Calu3 (cell line): ENCODE measurements around the gene EYS. TPM values are rescaled to one million over a fixed set of nuclear protein-coding genes. Genes with fewer than 3 reads are reported as not detected.

Experiments
- BruUV-seq: library from RNA; stranded (reverse); fragments of 400-500 nt; replicated peaks from 2 replicates; lab custom pipeline; 2021; lab: Mats Ljungman, UMichigan
- CTCF ChIA-PET: fragments of 300-600 bp; sonication (Branson Sonifier 250); formaldehyde crosslinking; loops from one replicate; lab custom pipeline; 2022; ENCODE audit warnings: antibody characterized with exemption; lab: Charles Lee
- DNase-seq: peaks from one replicate; pipeline ENCODE4 v3.0.0; 2022
- H3K27ac Mint-ChIP-seq: one replicate; pipeline ENCODE4 v1.8.0; 2022; ENCODE audit warnings: mixed read lengths; ENCODE audit not compliant: unreplicated experiment
- H3K27me3 Mint-ChIP-seq: one replicate; pipeline ENCODE4 v1.8.0; 2022; ENCODE audit warnings: mixed read lengths; ENCODE audit not compliant: unreplicated experiment
- H3K36me3 Mint-ChIP-seq: one replicate; pipeline ENCODE4 v1.8.0; 2022; ENCODE audit warnings: mild to moderate bottlenecking, moderate library complexity, mixed read lengths; ENCODE audit not compliant: insufficient read depth, unreplicated experiment
- H3K4me1 Mint-ChIP-seq: one replicate; pipeline ENCODE4 v1.8.0; 2022; ENCODE audit warnings: mild to moderate bottlenecking, low read depth, mixed read lengths; ENCODE audit not compliant: unreplicated experiment
- H3K4me3 Mint-ChIP-seq: one replicate; pipeline ENCODE4 v1.8.0; 2022; ENCODE audit warnings: mild to moderate bottlenecking, low read depth, moderate library complexity, mixed read lengths; ENCODE audit not compliant: unreplicated experiment
- H3K9me3 Mint-ChIP-seq: one replicate; pipeline ENCODE4 v1.8.0; 2022; ENCODE audit warnings: low read depth, mixed read lengths; ENCODE audit not compliant: unreplicated experiment
- intact Hi-C: fragments of 100-400 bp; cut with micrococcal nuclease; formaldehyde crosslinking; loops from one replicate; pipeline ENCODE4 v1.10.0; 2022; ENCODE audit not compliant: unreplicated experiment
- total RNA-seq: library from RNA; stranded (reverse); gene quantifications from 2 replicates; pipeline ENCODE4 v1.2.3, GENCODE V29; 2022
- TF ChIP-seq, protein P1 (sequence below): fragments of 200-600 bp; IDR thresholded peaks from one replicate; pipeline ENCODE4 v1.8.0; 2022; ENCODE audit warnings: antibody characterized with exemption; ENCODE audit not compliant: unreplicated experiment

EYS gene
- total RNA-seq, 1 experiment from 2014 or later: not detected

DNA sequence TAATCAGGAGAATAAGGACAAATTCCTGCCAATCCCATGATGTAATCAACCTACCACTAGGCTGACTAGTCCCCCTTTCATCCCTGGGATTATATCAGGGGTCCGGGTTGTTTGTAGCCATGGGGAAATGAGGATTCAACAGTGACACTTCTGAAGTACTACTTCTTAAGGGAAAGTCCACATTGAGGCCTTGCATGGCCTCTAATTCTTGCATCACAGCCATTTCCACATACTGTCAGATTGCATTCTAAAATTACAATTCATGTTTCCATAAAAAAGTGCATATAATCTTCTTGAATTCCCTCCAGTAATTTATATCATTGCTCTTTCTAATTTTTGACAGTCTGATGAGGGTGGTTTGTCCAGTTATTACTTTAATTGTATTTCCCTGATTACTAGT, 1887.2 kb downstream of the EYS start:
- no peaks in the 10 kb centered on the region for H3K27me3 Mint-ChIP-seq
- TF ChIP-seq, protein P1, sequence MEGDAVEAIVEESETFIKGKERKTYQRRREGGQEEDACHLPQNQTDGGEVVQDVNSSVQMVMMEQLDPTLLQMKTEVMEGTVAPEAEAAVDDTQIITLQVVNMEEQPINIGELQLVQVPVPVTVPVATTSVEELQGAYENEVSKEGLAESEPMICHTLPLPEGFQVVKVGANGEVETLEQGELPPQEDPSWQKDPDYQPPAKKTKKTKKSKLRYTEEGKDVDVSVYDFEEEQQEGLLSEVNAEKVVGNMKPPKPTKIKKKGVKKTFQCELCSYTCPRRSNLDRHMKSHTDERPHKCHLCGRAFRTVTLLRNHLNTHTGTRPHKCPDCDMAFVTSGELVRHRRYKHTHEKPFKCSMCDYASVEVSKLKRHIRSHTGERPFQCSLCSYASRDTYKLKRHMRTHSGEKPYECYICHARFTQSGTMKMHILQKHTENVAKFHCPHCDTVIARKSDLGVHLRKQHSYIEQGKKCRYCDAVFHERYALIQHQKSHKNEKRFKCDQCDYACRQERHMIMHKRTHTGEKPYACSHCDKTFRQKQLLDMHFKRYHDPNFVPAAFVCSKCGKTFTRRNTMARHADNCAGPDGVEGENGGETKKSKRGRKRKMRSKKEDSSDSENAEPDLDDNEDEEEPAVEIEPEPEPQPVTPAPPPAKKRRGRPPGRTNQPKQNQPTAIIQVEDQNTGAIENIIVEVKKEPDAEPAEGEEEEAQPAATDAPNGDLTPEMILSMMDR: no peak
- CTCF ChIA-PET: no interaction called here
- H3K4me3 Mint-ChIP-seq: no peak overlapping the region
- no peak for DNase-seq
- no peaks in the 10 kb centered on the region for H3K36me3 Mint-ChIP-seq
- BruUV-seq: no TSS peak
- H3K27ac Mint-ChIP-seq: no peak overlapping the region
- intact Hi-C loops: no loop called here
- no peaks in the 10 kb centered on the region for H3K4me1 Mint-ChIP-seq
- no peaks in the 10 kb centered on the region for H3K9me3 Mint-ChIP-seq

DNA sequence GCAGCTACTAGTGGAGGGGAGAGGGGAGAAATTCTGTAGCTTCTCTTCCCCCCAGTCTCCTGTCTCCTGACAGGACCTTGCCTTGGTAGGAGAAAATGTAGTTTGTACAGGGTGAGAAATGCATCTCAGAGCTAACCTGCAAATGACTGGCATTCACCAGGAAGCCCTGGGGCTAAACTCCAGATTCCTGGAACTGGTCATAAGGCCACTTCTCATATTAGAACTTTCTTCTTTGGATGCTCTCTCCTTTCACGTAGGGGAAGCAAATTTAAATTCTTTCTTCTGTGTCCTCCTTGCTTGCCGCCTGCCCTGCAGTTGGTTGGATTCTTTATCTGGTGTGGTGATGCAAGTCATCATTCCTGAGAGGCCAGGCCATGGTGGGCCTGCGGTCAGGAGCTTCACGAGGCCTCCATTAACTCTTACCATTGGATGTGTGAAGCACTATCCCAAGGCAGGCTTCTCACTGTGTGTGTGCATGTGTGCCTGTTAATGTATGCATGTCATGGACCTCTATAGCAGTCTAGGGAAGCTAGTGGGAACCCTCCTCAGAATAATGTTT, 1889.5 kb downstream of the EYS start:
- TF ChIP-seq, protein P1: no peak
- CTCF ChIA-PET: interaction anchor here (0.6 to 1.0 kb wide), 3 partner anchors 219 to 464 kb away, joined by 3 to 6 read pairs (median 4); no protein-coding TSS in a partner anchor
- H3K36me3 Mint-ChIP-seq: no peaks in the 10 kb centered on the region
- BruUV-seq: no TSS peak
- intact Hi-C loops: no loop called here
- no peaks in the 10 kb centered on the region for H3K27me3 Mint-ChIP-seq
- H3K27ac Mint-ChIP-seq: no peak overlapping the region
- H3K9me3 Mint-ChIP-seq: no peaks in the 10 kb centered on the region
- H3K4me3 Mint-ChIP-seq: no peak overlapping the region
- H3K4me1 Mint-ChIP-seq: no peaks in the 10 kb centered on the region
- no peak for DNase-seq

DNA sequence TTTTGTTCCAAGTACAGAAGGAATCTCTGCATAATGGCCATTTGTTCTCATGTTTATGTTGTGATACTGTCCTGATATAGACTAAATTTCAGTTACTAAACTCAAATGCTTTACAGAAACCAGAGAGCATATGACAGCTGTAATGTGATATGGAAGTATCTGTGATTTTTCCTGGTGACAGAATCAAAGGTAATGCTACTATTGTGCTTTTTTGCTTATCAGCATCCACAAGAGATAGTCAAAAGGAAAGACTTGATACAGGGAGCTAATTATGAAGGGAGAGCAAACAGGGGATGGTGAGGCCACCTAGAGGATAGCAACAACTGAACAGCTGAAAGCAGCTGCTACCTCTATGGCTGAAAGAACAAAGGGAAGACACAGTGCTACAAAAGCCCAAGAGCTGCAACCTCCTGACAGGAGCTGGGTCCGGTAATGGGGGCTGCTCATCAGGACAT, 1890.0 kb downstream of the EYS start:
- CTCF ChIA-PET: interaction anchor here (0.6 to 1.4 kb wide), 4 partner anchors 11 to 464 kb away, joined by 3 to 6 read pairs (median 4); no protein-coding TSS in a partner anchor
- intact Hi-C loops: no loop called here
- Mint-ChIP-seq H3K27me3 (no peaks in the 10 kb centered on the region), H3K4me3 (no peak overlapping the region), H3K27ac (no peak overlapping the region), H3K4me1 (no peaks in the 10 kb centered on the region), H3K36me3 (no peaks in the 10 kb centered on the region), H3K9me3 (no peaks in the 10 kb centered on the region)
- no peak for DNase-seq
- TF ChIP-seq, protein P1: no peak
- no TSS peak for BruUV-seq

DNA sequence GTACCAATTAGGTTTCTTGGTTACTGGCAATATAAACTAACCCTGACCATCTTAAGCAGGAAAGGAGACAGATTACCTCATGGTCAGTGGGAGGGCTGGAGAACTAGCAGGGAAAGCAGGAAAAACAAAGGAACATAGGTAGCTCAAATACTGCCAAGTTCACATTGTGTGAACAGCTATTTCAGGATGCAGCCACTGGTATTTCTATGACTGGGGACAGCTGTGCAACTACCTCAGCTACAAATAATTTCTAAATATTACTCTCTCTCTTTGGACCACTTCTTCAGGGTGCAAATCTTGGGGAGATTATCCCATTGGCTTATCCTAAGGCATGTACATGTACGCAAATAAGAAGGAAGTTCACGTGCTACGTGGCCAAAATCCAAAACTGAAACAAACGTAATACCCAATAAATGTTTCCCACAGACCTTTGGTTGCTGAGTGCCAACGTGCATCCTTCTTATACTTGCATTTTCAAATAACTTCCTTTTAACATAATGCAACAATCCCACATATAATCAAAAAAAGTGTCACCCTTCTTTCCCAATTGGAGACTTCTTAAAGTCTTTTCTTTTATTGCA, 1890.5 kb downstream of the EYS start:
- Mint-ChIP-seq H3K9me3 (no peaks in the 10 kb centered on the region), H3K4me1 (no peaks in the 10 kb centered on the region), H3K4me3 (no peak overlapping the region), H3K27me3 (no peaks in the 10 kb centered on the region), H3K36me3 (no peaks in the 10 kb centered on the region), H3K27ac (no peak overlapping the region)
- CTCF ChIA-PET: interaction anchor here (1.4 kb wide), 1 partner anchor 10 kb away, joined by 3 read pairs; no protein-coding TSS in a partner anchor
- DNase-seq: no peak
- TF ChIP-seq, protein P1: no peak
- intact Hi-C loops: no loop called here
- no TSS peak for BruUV-seq
